ENCODE results near the gene SLC25A45.

- no peak for TF ChIP-seq CTCF (IDR thresholded peaks at IDR 0.05)
- no peak for TF ChIP-seq ZFX (IDR thresholded peaks at IDR 0.05; ENCODE audit: borderline replicate concordance)
These were observed 1.9 kb downstream of the SLC25A45 start for GRCh38 chr11:65380460-65381119.

Data from 22Rv1 (cell line).